ENCODE data around the gene SLC26A11. TPM values are rescaled to one million over a fixed set of nuclear protein-coding genes. Genes with fewer than 3 reads are reported as not detected.

SLC26A11 gene
- total RNA-seq, 1 experiment from 2014 or later: 17.7 TPM

DNA sequence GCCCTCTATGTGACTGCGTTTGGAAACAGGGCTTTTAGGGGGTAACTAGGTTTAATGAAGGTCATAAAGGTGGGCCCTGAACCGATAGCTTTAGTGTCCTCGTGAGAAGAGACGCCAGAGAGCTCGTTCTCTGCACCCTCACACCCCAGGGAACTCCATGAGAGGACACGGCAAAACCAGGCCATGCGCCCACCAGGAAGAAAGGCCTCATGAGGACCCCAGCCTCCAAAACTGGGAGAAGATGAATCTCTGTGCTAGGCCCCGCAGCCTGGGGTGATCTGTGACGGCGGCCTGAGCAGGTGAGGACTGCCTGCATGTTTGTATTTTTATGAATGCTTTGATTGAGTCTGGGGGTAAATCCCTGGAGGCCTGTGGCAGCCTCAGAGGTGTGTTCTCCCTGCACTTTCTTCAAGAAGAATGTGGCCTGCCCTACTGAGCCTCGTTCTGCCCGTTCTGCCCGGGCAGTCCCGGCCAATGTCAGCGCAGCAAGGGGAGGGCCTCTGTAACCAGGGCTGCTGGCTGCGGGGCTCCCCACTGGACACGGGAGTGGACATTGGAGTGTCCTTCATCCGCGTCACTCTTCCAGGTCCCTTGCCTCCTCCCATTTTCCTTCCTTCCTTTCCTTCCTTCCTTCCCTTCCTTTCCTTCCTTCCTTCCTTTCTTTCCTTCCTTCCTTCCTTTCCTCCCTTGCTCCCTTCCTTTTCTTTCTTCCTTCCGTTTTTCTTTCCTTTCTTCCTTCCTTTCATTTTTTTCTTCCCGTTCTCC lies 33.6 kb downstream of the SLC26A11 start (continued):
- TF ChIP-seq CEBPB (IDR thresholded peaks at IDR 0.05; ENCODE audit: low read depth): no peak
- TF ChIP-seq RAD21 (IDR thresholded peaks at IDR 0.05; ENCODE audit: low read depth): no peak
- TF ChIP-seq SRF (IDR thresholded peaks at IDR 0.05; ENCODE audit: low read depth): no peak
- no peak for TF ChIP-seq POLR2AphosphoS5 (IDR thresholded peaks at IDR 0.05; ENCODE audit: low read depth, low read length)
- no peak for TF ChIP-seq SP1 (IDR thresholded peaks at IDR 0.05; ENCODE audit: low read depth)
- no peak for TF ChIP-seq ZNF274 (IDR thresholded peaks at IDR 0.05; ENCODE audit: low read depth, low read length)
- TF ChIP-seq, protein P1, sequence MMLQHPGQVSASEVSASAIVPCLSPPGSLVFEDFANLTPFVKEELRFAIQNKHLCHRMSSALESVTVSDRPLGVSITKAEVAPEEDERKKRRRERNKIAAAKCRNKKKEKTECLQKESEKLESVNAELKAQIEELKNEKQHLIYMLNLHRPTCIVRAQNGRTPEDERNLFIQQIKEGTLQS (IDR thresholded peaks at IDR 0.05): no peak
- no peak for TF ChIP-seq ZFX (IDR thresholded peaks at IDR 0.05)
- no peak for TF ChIP-seq ELF1 (IDR thresholded peaks at IDR 0.05; ENCODE audit: borderline replicate concordance, low read depth)

DNA sequence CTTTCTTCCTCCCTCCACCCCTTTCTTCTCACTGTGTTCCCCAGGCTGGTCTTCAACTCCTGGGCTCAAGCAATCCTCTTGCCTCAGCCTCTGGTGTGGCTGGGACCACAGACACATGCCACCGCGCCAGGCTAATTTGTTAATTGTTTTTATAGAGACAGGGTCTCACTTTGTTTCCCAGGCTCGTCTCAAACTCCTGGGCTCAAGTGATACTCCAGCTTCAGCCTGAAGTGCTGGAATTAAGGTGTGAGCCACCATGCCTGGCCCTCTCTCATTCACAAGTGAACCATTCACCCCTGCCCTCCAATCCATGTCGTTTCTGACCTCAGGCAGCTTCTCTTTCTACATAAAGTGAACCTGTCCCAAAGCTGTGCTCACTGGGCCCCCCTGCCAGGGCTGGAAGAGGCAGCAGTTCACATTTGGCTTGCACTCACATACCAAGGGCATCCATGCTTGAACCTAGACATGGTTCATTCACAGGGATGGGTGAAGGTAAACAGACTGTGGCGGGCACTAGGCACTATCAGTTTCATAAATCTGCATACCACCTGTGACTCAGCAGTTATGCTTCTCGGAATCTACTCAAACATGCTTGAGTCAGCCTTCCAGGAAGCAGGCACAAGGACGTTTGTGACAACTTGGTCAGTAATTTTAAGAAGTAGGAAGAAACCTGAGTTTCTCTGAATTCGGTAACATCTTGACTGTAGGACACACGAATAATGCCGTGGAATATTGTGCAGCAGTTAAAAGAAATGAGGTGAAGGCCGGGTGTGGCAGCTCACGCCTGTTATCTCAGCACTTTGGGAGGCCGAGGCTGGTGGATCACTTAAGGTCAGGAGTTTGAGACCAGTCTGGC lies 34.4 kb downstream of the SLC26A11 start:
- intact Hi-C loops (cut with micrococcal nuclease): no loop called here
- H3K36me3 ChIP-seq (ENCODE audit: control insufficient read depth in 1 of 2, insufficient read depth in 2 of 2, low read length in 2 of 2): no peaks in the 10 kb centered on the region
- H2AFZ ChIP-seq (ENCODE audit: low read depth, low read length, poor library complexity, severe bottlenecking): peak overlapping the region; percentile 11
- ChIA-PET RAD21 (ENCODE audit: low non-redundant PET in 1 of 2, low total read pairs in 2 of 2, uncharacterized antibody in 2 of 2, unreplicated experiment in 2 of 2) (no interaction called here), POLR2A (no interaction called here), CTCF (no interaction called here)
- no peaks in the 10 kb centered on the region for H3K9me2 ChIP-seq (ENCODE audit: insufficient read depth)
- no peaks in the 10 kb centered on the region for H4K20me1 ChIP-seq (ENCODE audit: insufficient read depth)
- no peaks in the 10 kb centered on the region for H3K27me3 ChIP-seq (ENCODE audit: insufficient read depth, low read length)
- H3K9ac ChIP-seq (ENCODE audit: low read length): peak overlapping the region; percentile 42
- H3K27ac ChIP-seq (ENCODE audit: low read depth, low read length): peak overlapping the region; percentile 89
- H3K9me3 ChIP-seq (ENCODE audit: control insufficient read depth in 1 of 2, insufficient read depth in 1 of 2, low read depth in 1 of 2, low read length in 2 of 2): no peaks in the 10 kb centered on the region
- BruUV-seq (replicated peaks): no TSS peak
- peak overlapping the region; percentile 74 for H3K4me2 ChIP-seq (ENCODE audit: low read length)
- ATAC-seq (peak; percentile 78), DNase-seq (ENCODE audit: low read depth, low spot score) (peak; percentile 82)
- H3K79me2 ChIP-seq (ENCODE audit: insufficient read depth, low read length): no peaks in the 10 kb centered on the region
- peaks cover 41 to 66% of the 10 kb centered on the region in 2 experiments for H3K4me1 ChIP-seq (ENCODE audit: control insufficient read depth in 1 of 2, insufficient read depth in 2 of 2, low read length in 2 of 2)
- peak overlapping the region in 1 of 2 experiments; percentile 9; a peak in 3 of 4 replicates for H3K4me3 ChIP-seq (replicated peaks in 1 of 2; ENCODE audit: low read depth in 1 of 2, low read length in 2 of 2)
- TF ChIP-seq RAD21 (IDR thresholded peaks at IDR 0.05; ENCODE audit: low read depth): no peak; the same call in 1 of the 2 replicates
- TF ChIP-seq TCF7L2 (IDR thresholded peaks at IDR 0.05; ENCODE audit: borderline replicate concordance, extremely low read depth, insufficient read depth, insufficient read length): no peak
- peak; percentile 92 for TF ChIP-seq JUND (IDR thresholded peaks at IDR 0.05)
- no peak for TF ChIP-seq EZH2 (IDR thresholded peaks at IDR 0.05)
- peak; percentile 89 for TF ChIP-seq SIN3A (IDR thresholded peaks at IDR 0.05; ENCODE audit: low read depth)
- no peak for TF ChIP-seq SRF (IDR thresholded peaks at IDR 0.05; ENCODE audit: low read depth)
- TF ChIP-seq, protein P2, sequence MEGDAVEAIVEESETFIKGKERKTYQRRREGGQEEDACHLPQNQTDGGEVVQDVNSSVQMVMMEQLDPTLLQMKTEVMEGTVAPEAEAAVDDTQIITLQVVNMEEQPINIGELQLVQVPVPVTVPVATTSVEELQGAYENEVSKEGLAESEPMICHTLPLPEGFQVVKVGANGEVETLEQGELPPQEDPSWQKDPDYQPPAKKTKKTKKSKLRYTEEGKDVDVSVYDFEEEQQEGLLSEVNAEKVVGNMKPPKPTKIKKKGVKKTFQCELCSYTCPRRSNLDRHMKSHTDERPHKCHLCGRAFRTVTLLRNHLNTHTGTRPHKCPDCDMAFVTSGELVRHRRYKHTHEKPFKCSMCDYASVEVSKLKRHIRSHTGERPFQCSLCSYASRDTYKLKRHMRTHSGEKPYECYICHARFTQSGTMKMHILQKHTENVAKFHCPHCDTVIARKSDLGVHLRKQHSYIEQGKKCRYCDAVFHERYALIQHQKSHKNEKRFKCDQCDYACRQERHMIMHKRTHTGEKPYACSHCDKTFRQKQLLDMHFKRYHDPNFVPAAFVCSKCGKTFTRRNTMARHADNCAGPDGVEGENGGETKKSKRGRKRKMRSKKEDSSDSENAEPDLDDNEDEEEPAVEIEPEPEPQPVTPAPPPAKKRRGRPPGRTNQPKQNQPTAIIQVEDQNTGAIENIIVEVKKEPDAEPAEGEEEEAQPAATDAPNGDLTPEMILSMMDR (IDR thresholded peaks at IDR 0.05 in 2 of 3, conservative IDR thresholded peaks at IDR 0.05 in 1 of 3; ENCODE audit: borderline replicate concordance in 1 of 3, insufficient read depth in 1 of 3, low read depth in 2 of 3, low read length in 2 of 3): no peak
- no peak; the same call in 1 of the 2 replicates for TF ChIP-seq ELF1 (IDR thresholded peaks at IDR 0.05; ENCODE audit: borderline replicate concordance, low read depth)
- TF ChIP-seq FOSL1 (IDR thresholded peaks at IDR 0.05; ENCODE audit: low read depth): peak; percentile 90
- no peak for TF ChIP-seq ZFX (IDR thresholded peaks at IDR 0.05)
- TF ChIP-seq, protein P3, sequence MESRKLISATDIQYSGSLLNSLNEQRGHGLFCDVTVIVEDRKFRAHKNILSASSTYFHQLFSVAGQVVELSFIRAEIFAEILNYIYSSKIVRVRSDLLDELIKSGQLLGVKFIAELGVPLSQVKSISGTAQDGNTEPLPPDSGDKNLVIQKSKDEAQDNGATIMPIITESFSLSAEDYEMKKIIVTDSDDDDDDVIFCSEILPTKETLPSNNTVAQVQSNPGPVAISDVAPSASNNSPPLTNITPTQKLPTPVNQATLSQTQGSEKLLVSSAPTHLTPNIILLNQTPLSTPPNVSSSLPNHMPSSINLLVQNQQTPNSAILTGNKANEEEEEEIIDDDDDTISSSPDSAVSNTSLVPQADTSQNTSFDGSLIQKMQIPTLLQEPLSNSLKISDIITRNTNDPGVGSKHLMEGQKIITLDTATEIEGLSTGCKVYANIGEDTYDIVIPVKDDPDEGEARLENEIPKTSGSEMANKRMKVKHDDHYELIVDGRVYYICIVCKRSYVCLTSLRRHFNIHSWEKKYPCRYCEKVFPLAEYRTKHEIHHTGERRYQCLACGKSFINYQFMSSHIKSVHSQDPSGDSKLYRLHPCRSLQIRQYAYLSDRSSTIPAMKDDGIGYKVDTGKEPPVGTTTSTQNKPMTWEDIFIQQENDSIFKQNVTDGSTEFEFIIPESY (IDR thresholded peaks at IDR 0.05; ENCODE audit: extremely low read depth, insufficient replicate concordance, low read length): no peak
- TF ChIP-seq YY1 (IDR thresholded peaks at IDR 0.05; ENCODE audit: extremely low read depth, insufficient replicate concordance, low read depth, low read length): peak; percentile 55

Data from HCT116 (cell line).